Hepatic stellate cell (primary cell): ENCODE data around the gene KRT16.
"Not testable (repeated sequence)": the region's sequence is repeated elsewhere in the genome, so short reads cannot be mapped to it uniquely, and the experiment has no call there.

ENCODE experiments used
- DNase-seq: peaks from one replicate; pipeline ENCODE4 v3.0.0; 2011; ENCODE audit warnings: low spot score

The KRT16 gene

DNA sequence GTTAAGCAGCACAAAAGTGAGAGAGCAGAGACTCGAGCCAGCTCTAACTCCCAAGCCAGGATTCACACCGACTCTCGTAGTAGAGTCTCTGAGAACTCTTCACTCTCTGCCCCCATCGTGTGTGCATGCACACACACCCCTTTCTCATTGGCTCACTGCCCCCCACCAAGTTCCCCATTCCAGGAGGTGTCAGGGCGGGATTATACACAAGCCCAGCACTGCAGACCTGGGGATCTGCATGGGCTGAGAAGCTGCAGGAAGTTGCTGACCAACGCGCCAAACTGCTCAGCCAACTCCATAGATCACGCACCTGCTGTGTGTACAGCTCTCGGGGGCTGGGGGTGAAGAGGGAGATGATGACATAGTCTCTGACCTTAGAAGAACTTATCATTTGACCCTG lies 2.2 kb upstream of the KRT16 start:
- DNase-seq, result not testable (repeated sequence)

DNA sequence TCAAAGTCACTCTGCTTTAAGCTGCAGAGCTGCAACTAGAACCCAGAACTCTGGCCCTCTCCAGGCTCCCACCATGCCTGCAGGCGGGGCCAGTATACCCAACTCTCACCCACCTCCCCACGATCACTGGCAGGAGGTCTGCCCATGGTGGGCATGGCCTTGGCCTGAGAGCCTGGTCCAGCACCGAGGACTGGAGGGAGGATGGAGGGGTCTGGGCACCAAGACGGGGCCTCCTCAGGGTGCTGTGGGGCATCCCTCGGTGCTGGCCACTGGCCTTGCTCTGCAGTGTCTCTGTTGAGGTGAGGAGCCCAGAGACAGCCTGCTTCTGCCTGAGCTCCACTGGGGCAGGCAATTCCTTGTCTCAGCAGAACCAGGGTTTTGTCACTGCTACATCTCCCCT lies 1.5 kb upstream of the KRT16 start:
- no peak for DNase-seq

DNA sequence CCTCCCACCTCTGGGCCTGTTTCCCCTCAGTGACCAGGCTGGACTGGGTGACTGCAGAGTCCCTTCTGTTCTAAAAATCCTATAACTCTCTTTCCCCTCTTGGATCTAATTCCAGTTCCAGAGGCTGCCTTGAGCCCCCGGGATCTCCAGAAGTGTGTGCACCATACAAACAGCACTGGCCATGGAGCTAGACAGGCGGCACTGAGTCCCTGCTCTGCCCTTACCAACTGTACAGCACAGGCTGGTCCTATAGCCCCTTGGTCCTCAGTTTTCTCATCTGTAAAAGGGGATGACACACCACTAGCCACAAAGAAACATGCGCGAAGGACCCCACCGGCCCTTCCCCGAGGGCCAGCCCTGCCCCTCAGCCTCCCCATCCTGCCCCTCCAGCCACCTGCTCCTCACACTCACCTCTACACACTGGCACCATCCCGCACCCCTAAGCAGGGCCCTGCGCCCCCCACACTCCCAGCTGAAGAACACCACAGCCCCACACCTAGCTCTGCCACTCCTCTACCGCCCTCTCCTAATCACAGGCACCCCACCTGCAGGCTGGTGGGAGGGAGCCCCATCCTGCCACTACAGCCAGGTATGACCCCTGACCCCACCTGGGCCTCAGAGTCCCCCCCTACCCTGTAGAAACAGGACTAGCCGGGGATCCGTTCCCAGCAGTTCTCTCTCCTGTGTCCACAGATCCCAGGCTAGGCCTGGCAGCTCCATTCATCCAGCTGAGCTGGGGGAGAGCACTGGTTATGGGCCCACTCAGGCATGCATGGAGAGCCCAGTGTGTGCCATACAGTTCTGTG lies 913 bp upstream of the KRT16 start:
- DNase-seq, result no peak

DNA sequence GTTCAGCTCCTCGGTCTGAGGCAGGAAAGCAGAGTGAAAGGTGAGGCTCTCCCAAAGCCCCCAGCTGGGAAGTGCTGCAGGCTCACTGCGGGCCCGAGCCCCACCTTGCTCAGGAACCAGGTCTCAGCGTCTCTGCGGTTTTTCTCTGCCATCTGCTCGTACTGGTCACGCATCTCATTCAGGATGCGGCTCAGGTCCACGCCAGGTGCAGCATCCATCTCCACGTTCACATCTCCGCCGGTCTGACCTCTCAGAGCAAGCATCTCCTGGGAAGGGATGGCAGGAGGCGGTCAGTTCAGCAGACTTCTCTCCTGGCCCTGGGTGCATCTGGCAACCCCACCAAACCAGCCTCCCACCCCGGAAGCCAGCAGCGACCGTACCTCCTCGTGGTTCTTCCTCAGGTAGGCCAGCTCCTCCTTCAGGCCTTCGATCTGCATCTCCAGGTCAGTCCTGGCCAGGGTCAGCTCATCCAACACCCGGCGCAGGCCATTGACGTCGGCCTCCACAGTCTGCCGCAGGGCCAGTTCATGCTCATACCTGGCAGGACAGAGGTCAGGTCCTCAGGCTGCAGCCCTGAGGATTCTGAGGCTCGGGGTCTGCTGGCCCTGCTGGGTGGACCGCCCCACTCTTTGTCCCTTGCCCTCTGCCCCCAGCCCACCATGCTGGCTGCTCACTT lies 1.5 kb downstream of the KRT16 start:
- no peak for DNase-seq

DNA sequence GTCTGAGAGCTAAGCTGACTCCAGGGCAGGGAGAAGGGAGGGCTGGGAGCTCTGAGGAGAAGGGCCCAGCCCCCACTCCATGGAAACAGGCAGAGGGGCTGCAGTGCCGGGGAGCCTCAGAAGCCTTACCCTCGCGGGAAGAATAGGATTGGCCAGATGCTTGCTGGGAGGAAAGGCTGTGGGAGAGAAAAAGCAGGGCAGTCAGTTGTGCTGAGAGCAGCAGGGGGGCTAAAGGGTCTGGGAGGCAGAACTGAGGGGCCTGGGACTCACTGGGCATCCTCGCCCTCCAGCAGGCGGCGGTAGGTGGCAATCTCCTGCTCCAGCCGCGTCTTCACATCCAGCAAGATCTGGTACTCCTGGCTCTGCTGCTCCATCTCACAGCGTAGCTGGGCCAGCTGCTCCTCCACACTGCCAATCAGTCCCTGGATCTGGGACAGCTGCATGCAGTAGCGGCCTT lies 2.5 kb downstream of the KRT16 start:
- not testable (repeated sequence) for DNase-seq

DNA sequence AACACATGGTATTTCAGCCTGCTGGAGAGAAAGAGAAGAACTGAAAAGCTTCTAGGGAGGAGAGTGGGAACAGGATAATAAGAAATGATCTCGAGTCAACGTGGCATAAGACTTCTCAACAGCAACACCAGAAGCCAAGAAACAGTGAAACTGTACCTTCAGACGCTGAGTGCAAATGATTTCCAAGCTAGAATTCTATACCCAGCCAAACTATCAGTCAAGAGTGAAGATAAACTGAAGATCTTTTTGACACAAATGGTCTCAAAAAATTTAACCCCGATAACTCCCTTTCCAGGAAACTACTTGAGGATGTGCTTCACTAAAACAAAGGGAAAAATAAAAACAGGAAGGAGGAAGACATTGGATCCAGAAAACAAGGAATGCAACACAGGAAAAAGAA lies 5.6 kb downstream of the KRT16 start:
- not testable (repeated sequence) for DNase-seq

DNA sequence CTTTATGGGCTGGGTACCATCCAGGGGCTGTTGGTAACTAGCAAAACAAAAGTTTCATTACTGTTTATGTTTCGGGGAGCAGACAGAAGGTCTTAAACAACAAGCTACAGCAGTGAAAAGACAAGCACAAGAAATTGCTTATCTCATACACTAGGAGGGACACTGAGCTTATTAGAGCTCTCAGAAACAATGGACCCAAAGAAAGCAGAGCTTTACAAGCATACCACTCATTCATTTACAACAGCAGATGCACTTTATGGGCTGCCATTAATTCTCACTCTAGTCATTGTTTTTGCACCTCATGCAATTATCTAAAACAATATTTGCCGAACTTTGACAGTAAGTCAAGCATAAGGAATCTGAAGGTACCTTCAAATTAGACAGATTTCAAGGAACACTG lies 10.0 kb downstream of the KRT16 start:
- no peak for DNase-seq

DNA sequence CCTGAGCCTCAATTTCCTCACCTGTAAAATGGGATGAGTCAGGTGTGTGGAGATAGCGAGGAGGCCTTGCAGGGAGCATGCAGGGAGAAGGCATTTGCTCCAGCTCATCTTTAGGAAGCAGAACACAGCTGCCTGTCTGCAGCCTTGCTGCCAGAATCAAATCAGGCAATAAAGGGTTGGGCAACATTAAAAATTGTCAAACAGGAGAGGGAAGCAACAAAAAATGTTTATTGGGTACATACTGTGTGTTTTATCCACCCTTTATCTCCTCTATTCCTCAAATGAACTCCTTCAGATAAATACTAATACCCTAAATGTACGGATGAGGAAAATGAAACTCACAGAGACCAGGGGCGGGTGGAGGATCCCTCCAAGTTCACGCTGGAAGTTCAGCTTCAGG lies 12.2 kb downstream of the KRT16 start:
- no peak for DNase-seq

DNA sequence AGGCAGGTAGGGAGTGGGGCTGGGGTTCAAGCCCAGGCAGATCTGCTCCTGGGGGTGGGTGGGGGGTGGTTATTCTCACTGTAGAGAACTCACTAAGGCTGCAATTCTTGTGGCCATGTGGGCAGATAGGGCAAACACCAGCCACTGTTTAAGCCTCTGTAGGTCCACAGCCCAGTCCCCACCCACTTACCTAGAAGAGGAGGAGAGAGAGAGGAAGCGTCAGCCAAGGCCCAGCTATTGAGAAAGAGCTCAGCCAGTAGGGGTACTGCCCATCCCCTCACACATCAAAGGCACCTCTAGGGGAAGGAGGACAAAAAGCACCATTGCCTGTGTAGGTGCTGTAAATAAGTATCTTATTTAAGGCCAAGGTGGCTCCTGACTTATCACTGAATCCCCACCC lies 12.9 kb downstream of the KRT16 start:
- DNase-seq, result no peak

DNA sequence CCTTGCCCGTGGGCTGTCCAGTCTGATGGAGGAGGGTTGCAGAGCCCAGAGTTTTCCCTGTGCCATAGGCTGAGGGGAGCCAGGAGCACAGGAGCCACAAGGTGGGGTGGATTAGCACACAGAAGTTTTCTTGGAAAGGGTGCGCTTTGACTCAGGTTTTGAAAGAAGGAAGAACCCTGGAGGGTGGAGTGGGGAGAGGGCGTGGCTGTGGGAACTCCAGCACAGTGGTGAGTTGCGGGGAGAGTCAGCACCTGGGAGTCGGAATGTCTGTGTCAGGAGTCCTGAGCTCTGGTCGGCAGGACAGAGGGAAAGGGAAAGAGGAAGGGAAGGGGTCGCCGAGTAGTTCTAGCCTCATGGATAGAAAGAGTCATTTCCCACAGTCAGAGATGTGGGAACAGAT lies 17.0 kb downstream of the KRT16 start:
- no peak for DNase-seq

DNA sequence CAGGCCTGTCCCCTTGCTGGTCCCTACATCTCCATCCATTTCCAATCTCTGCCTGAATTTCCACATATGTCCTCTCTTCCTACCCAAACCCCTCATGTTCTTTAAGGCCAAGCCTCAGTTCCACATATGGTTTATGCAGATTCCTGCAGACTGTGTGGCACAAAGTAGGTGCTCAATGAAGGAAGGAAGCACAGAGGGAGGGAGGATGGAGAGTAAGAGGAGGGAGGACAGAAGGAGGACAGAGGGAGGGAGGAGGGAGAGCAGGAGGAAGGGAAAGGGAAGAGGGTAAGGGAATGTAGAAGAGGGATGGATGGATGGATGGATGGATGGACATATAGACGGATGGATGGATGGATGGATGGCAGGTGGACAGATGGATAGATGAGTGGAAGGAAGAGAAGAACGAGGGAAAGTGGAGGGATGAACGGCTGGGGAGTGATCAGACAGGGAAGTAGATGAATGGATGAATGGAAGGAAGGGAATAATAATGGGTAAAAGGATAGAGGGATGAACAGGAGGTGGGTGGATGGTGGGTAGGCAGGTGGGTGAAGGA lies 18.1 kb downstream of the KRT16 start:
- DNase-seq, result no peak

DNA sequence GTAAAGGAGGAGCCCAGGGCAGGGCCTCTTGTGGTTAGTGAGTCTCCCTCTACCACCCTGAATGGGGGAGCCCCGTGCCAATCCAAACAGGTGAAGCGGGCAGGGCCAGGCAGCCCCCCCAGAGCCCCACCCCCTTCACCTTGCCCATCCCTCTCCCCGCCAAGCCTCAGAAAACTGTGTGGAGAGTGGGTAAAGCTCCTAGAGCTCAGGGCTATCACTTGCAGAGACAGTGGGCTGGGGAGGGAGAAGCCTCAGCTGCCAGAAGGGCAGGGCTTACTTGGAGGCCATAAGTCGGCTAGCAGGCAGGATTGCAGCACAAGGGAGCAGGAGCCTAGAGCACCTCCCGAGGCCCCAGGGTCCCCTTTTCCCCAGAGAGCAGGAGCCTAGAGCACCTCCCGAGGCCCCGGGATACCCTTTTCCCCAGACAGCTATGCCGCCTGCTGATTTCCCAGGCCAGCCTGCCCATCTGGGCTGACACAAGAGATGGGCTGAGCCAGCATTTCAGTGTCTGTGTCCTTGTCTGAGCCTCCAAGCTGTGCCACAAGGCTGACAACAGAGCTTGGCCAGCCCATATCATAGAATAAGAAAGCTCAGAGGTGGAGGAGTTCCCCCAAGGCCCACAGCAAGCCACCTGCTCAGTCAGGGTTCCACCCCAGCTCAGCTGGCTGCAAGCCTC lies 19.1 kb downstream of the KRT16 start:
- no peak for DNase-seq

DNA sequence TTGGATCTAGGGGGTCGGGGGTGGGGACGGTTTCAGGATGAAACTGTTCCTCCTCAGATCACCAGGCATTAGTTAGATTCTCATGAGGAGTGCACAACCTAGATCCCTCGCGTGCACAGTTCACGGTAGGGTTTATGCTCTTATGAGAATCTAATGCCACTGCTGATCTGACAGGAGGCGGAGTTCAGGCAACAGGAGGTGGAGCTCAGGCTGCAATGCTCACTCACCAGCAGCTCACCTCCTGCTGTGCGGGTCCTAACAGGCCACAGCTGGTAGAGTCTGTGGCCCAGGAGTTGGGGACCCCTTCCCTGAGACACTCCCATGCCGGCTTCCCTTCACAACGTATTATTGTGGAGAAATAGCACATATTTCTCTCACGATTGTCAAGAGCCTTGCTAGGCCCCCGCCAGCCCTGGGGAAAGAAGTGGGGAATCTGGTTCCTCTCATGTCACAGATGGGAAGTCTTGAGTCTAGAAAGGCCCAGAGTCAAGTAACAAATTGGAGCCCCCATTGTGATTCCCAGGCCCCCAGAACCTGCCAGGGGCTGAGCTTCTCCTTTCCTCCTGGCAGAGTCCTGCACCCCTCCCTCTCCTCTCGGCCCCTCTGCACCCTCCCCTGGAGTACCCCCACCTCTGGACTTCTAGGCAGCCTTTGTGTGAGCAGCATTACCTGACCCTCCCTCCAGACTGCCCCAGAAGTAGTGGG lies 19.8 kb downstream of the KRT16 start:
- no peak for DNase-seq

DNA sequence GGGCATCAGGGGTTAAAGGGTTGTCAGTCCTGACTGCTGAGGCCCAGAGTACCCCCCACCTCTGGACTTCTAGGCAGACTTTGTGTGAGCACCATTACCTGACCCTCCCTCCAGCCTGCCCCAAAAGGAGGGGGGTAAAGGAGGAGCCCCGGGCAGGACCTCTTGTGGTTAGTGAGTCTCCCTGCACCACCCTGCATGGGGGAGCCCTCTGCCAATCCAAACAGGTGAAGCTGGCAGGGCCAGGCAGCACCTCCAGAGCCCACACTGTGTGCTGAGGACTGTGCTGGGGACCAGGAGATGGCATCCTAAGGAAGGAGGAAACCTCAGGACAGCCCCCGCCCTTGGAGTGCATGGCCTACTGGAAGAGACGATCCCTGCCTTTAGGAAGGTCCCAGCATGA lies 23.3 kb downstream of the KRT16 start:
- no peak for DNase-seq

DNA sequence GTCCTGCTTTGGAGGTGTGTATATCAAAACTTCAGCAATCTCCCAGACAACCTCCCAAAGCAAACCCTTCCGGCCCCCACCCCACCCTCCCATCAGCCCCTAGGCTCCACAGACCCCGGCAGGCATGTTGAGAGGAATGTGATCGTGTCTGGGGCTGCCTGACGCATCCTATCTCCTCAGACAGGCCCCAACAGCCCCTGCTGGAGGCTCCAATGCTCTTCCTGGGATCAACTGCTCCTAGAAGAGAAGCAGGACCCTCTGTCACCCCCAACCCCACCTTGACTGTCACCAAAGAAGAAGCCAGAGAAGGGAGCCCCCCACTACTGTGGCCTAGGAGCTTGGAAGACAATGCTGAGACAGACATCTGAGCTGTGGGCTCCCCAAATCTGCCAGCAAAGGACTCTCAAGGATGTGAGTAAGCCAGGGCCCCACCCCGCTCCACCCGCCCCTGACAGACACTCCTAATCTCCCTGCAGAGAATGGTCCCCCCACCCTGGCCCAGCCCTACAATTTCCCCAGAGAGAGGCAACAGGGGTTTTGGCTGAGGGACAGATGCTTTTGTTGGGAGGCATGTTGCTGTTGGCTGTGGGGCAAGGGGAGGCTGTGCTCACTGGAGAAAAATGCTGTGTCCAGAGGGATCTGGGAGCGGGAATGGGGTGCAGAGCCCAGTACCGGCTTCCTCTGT lies 24.3 kb downstream of the KRT16 start:
- no peak for DNase-seq

DNA sequence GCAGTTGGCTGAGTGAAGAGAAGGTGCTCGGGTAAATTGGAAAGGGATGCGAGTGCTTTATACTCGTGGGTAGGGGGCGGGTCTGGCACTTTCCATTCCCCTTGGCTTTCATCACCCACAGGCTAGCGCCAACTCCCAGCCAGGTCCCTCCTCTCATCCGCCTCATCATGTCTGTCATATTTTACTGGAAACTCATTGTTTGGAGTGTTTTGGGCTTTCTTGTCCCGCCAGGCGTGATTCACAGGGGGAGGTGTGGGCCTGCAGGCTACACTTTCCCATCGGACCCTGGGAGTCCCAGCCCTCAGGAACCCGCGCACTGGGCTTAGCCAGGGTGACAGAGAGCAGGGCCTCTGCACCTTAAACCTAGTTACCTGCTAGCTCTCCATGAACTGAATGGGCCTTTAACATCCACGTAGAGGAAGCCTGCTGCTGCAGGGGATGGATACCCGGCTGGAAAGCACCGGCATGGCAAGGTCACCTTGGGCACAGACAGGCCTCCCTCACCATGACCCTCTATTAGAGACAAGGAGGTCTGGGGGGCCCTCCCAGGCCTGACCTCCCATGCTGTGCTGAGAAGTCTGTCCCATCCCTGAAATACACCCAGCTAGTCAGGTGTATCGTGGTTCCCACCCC lies 25.6 kb downstream of the KRT16 start, which contains the start of gene KRT14:
TSS of gene KRT14 (minus strand) at position 33 of the 633 bp plus-strand sequence. CDS start 61 bp downstream, outside the sequence.
- no peak for DNase-seq

DNA sequence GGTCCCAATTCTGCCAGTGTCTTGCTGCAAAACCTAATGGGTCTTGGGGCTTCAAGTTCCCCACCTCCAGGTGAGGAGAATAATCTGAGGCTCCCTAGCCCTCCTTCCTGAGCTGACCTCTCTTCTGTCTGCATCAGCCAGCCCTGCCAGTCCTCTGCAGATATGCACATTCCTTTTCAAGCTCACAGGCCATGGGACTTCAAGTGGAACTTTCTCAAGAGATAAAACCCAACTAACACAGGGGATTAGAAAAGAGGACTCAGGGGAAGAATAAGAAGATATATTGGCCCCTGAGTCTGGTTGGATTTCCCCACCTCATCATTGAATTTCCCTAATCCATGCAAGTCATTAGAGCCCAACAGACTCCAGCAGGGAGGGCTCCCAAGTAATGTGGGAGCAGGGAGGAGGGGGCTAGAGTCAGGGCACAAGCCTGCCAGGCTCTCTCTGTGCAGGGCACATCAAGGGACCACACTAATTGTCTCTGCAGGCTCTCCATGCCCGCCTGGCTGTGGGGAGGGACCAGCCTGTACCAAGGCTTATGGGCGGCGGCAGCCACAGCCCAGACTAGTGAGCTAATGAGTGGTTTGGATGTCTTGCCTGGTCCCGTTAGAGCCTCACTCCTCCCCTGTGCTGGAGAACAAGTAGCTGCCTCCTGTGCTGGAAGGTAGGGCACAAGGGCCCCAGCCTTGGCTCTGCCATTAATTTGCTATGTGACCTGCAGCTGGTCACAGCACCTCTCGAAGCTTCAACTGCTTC lies 27.1 kb downstream of the KRT16 start:
- DNase-seq, result no peak

DNA sequence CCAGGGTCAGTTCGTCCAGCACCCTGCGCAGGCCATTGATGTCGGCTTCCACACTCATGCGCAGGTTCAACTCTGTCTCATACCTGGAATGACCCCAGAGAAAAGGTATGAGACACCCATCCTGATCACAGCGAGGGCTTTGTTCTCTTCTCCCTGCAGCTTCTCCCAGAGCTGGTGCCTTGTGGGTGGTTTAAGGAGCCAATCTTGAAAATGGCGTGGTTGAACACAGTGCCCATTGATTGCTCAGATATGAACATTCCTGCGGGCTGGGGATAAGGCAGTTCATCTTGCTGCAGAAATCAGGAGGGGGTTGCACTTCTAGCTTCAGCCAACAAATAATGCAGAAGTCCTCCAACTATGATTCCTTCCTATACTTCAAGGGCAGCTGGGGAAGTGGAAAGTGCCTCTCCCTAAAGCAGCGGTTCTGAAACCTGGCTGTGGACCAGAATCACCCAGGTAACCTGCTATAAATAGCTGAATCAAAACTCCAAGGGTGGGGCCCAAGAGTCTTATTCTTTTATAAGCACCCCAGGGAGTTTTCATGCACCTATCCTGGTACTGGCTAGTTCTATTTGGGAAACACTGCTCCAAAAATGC lies 28.1 kb downstream of the KRT16 start:
- not testable (repeated sequence) for DNase-seq
